ENCODE measurements around the gene SORBS1. TPM values are rescaled to one million over a fixed set of nuclear protein-coding genes. Genes with fewer than 3 reads are reported as not detected.

The SORBS1 gene
- total and polyA plus RNA-seq, 2 of the 13 experiments (the other 11 are each of a cell fraction or from before 2014, with no cell fraction given) = 16.8 to 39.8 TPM

DNA sequence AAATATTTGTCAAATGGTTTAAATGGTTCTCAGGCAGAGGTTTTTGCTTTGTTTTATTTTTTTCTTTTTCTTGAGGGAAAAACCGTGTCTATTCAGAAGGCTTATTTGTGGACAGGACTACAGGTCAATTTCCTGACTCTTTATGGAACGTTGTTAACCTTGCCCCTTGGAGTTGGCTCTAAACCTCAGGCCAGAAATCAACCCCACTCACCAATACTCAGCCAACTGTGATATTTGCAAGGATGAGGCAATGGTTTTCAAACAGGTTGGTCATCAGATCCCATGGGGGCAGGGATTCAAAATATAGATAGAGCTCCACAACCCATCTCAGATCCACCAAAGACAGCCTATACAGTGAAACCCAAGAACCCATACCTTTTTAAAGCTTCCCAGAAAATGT, 280.5 kb downstream of the SORBS1 start:
- peaks cover 100% of the 10 kb centered on the region for H3K4me1 ChIP-seq (ENCODE audit: insufficient read depth, low read length)
- TF ChIP-seq FOXA3 (CRISPR knock-in tag; IDR thresholded peaks at IDR 0.05) (0 out of 2 replicates have a peak, but pooled peaks have one; percentile 25), PITX1 (CRISPR knock-in tag; IDR thresholded peaks at IDR 0.05) (0 out of 2 replicates have a peak, but pooled peaks have one; percentile 19), HNF4A (CRISPR knock-in tag; IDR thresholded peaks at IDR 0.05) (peak; percentile 75), NCOA2 (CRISPR knock-in tag; IDR thresholded peaks at IDR 0.05) (0 out of 2 replicates have a peak, but pooled peaks have one; percentile 14), SAP130 (CRISPR knock-in tag; IDR thresholded peaks at IDR 0.05; ENCODE audit: low read depth) (peak; percentile 28; the same call in 1 of the 2 replicates), MEF2D (CRISPR knock-in tag; IDR thresholded peaks at IDR 0.05) (no peak), NONO (IDR thresholded peaks at IDR 0.05) (no peak), NONO (CRISPR knock-in tag; conservative IDR thresholded peaks at IDR 0.05) (no peak), TOE1 (CRISPR knock-in tag; IDR thresholded peaks at IDR 0.05) (no peak), STAT5B (CRISPR knock-in tag; IDR thresholded peaks at IDR 0.05) (no peak), CREM (IDR thresholded peaks at IDR 0.05) (peak; percentile 37; the same call in 1 of the 2 replicates), CREM (CRISPR knock-in tag; IDR thresholded peaks at IDR 0.05) (no peak), ATF4 (CRISPR knock-in tag; IDR thresholded peaks at IDR 0.05) (0 out of 4 replicates have a peak, but pooled peaks of 1 of the 2 experiments have one; percentile 53), POGZ (CRISPR knock-in tag; IDR thresholded peaks at IDR 0.05) (0 out of 2 replicates have a peak, but pooled peaks have one; percentile 13), ZNF296 (CRISPR knock-in tag; conservative IDR thresholded peaks at IDR 0.05) (no peak), NR2F6 (IDR thresholded peaks at IDR 0.05) (peak; percentile 54), NR2F6 (CRISPR knock-in tag; IDR thresholded peaks at IDR 0.05) (peak; percentile 38; the same call in 1 of the 2 replicates), ZNF713 (CRISPR knock-in tag; IDR thresholded peaks at IDR 0.05) (no peak), CEBPG (CRISPR knock-in tag; IDR thresholded peaks at IDR 0.05) (peak; percentile 85), U2AF2 (IDR thresholded peaks at IDR 0.05; ENCODE audit: low read depth, low read length) (no peak)
- TF ChIP-seq, protein P1, sequence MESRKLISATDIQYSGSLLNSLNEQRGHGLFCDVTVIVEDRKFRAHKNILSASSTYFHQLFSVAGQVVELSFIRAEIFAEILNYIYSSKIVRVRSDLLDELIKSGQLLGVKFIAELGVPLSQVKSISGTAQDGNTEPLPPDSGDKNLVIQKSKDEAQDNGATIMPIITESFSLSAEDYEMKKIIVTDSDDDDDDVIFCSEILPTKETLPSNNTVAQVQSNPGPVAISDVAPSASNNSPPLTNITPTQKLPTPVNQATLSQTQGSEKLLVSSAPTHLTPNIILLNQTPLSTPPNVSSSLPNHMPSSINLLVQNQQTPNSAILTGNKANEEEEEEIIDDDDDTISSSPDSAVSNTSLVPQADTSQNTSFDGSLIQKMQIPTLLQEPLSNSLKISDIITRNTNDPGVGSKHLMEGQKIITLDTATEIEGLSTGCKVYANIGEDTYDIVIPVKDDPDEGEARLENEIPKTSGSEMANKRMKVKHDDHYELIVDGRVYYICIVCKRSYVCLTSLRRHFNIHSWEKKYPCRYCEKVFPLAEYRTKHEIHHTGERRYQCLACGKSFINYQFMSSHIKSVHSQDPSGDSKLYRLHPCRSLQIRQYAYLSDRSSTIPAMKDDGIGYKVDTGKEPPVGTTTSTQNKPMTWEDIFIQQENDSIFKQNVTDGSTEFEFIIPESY (CRISPR knock-in tag; IDR thresholded peaks at IDR 0.05) = no peak

More for the DNA sequence above, 280.5 kb downstream of the SORBS1 start:
- WGBS (ENCODE audit: low lambda C conversion rate) = 0% methylated on average over 2 of the region's 2 CpGs
- CTCF ChIA-PET (ENCODE audit: low intra/inter-chr PET ratio, low total read pairs) = no interaction called here
- Histone ChIP-seq H3K27ac (ENCODE audit: extremely low read length, insufficient read depth, low read length) (peak overlapping the region; percentile 68), H3K9ac (ENCODE audit: insufficient read depth, low read depth, low read length) (peak overlapping the region; percentile 37; the same call in 1 of the 2 replicates), H3K36me3 (replicated peaks in 1 of 2; ENCODE audit: control insufficient read depth in 1 of 2, insufficient read depth in 2 of 2, low read length in 2 of 2) (peaks cover 2 to 3% of the 10 kb centered on the region in 2 experiments; a peak in 2 of 5 replicates), H3K27me3 (ENCODE audit: control insufficient read depth in 1 of 2, insufficient read depth in 2 of 2, low read length in 2 of 2) (no peaks in the 10 kb centered on the region), H3K4me2 (ENCODE audit: low read depth, low read length) (peak overlapping the region; percentile 44), H3K4me3 (replicated peaks in 1 of 3; ENCODE audit: insufficient read depth in 1 of 3, low read depth in 2 of 3, low read length in 3 of 3) (no peak overlapping the region), H4K20me1 (ENCODE audit: insufficient read depth, low read length) (peaks cover 12% of the 10 kb centered on the region; the same call in 1 of the 2 replicates), H2AFZ (ENCODE audit: low read length) (no peak overlapping the region), H3K79me2 (ENCODE audit: insufficient read depth, low read length) (peaks cover 100% of the 10 kb centered on the region), H3K9me3 (ENCODE audit: low read length) (no peaks in the 10 kb centered on the region)
- no TSS peak for BruUV-seq (replicated peaks)
- POLR2A ChIA-PET = interaction anchor here (0.9 to 5.9 kb wide), 2 partner anchors 9 to 66 kb away, joined by 3 to 41 read pairs; partner anchors contain the start of gene PDLIM1
- DNase-seq (ENCODE audit: low spot score) (peak; percentile 74), ATAC-seq (peak; percentile 52), FAIRE-seq (peak; percentile 50)
- in situ Hi-C loops (cut with HindIII; ENCODE audit: extremely low pct_ligation_motif_present, low pct_unique_long_range_greater_than_20kb) (no loop called here), intact Hi-C loops (cut with micrococcal nuclease; ENCODE audit: unreplicated experiment) (no loop called here)
